Right ventricle myocardium superior (tissue), 1 donor: ENCODE measurements around the gene NTPCR. TPM values are rescaled to one million over a fixed set of nuclear protein-coding genes. Genes with fewer than 3 reads are reported as not detected.
"Not testable (repeated sequence)": the region's sequence is repeated elsewhere in the genome, so short reads cannot be mapped to it uniquely, and the experiment has no call there.

Source experiments
- ATAC-seq: fragments of 200-7000 bp; cut with Tn5 transposase; one replicate; pipeline ENCODE4 v1.9.1; 2020; ENCODE audit warnings: mild to moderate bottlenecking; ENCODE audit not compliant: poor library complexity
- DNase-seq: peaks from one replicate; pipeline ENCODE4 v3.0.0-alpha.2; 2020
- intact Hi-C: fragments of 100-400 bp; cut with DNase I; formaldehyde crosslinking; loops from one replicate; pipeline ENCODE4 v1.11.2; 2022
- long read RNA-seq: library from polyadenylated mRNA; unstranded; transcript quantifications from one replicate; pipeline ENCODE4 v2.0.0, GENCODE V29; 2021
- total RNA-seq: library from RNA; stranded (reverse); fragmentation: NEBNext Ultra II Directional; extraction: Animal tissue kit (Norgen Biotek cat#: 25700); gene quantifications from one replicate; pipeline ENCODE4 v1.2.1, GENCODE V29; 2021
- donor health status: DM: no; HTN: yes; CAD: no; lungs with severe emphysema.

The NTPCR gene, protein sequence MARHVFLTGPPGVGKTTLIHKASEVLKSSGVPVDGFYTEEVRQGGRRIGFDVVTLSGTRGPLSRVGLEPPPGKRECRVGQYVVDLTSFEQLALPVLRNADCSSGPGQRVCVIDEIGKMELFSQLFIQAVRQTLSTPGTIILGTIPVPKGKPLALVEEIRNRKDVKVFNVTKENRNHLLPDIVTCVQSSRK
- 56.9 TPM for total RNA-seq
- long read RNA-seq, full-length matches to known transcripts, result 41 of 57 reads
- long read RNA-seq, partial matches to known transcripts, result 1 of 57 reads
- long read RNA-seq, other reads (novel, unspliced or antisense), result 15 of 57 reads

- intact Hi-C loops, result no loop called here
- DNase-seq (peak; percentile 96), ATAC-seq (peak; percentile 99)
Measured at GRCh38 chr1:232950197-232951176, at the start of gene NTPCR. NTPCR (plus strand) TSS chr1:232950611; CDS start chr1:232950711, 100 bp downstream.

DNA sequence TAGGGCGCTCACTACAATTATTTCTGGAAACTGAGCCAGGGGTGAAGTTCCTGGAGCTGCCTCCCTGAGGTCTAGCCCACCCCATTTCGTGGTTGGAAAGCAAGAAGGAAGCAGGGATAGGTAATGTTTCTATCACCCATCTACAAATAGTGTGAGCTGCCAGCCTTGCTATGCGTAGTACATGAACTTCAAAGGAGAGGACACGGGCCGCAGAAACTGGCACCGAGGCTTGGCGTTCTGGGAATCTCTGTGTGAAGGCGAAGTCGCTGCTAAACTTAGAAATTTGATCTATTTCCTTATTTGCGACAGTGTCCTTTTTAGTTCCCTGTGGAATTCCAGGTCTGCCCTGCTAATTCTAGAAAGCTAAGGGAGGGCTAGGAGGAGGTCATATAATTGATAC is 49.6 kb upstream of the NTPCR start:
- DNase-seq (no peak), ATAC-seq (peak; percentile 48)
- intact Hi-C loops, result no loop called here

DNA sequence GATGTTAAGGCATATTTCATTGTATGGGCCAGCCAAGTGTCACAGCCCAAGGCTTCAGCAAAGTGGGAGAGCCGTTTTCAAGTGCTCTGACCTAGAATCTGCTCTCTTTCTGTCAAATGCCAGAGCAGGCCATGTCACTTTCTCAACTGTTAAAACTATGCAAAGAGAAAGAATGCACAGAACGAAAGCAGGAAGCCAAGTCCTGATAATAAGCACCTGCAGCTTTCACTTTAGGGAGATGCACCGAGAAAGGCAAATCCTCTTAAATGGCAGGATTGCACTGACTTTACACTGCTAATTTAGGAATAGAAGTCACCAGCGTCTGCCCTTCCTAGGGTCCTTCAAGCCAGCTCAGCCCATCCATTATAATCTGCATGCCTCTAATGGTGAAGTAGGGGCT is 49.2 kb upstream of the NTPCR start:
- ATAC-seq (peak; percentile 36), DNase-seq (no peak)
- intact Hi-C loops, result no loop called here

DNA sequence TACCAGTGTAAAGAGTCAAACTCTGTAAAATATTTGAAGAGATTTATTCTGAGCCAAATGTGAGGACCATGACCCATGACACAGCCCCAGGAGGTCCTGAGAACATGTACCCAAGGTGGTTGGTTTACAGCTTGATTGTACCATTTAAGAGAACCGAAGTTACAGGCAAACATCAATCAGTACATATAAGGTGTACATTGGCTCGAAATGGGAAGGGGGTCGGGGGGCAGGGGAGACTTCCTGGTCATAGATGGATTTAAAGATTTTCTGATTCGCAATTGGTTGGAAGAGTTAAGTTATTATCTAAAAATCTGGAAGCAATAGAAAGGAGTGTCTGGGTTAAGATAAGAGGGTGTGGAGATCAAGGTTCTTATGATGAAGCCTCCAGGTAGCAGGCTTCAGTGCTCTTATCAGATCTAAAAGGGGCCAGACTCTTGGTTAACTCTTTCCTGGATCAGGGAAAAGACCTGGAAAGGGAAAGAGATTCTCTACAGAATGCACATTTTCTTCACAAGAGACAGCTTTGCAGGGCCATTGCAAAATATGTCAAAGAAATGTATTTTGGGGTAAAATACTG is 47.5 kb upstream of the NTPCR start:
- DNase-seq (no peak), ATAC-seq (no peak)
- intact Hi-C loops, result no loop called here

DNA sequence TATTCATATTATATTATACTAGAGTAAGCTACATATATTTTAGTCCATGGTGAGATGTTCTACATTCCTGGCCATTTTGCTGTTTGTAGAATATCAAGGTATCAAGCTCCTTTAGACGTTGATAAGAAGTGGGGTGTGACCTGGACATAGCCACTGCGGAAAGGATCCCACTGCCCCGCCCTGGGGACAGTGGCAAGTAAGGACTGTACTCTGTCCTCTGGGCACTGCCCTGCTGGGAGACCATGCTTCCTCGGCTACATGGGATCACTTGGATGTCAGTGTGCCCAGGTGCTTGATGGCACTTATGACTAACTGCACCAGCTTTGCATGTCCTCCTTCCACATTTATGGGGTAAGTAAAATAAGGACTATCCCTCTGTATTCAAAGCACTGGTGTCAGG is 46.3 kb upstream of the NTPCR start:
- no peak for ATAC-seq
- no peak for DNase-seq

GRCh38 chr1:232904566-232904965 is 45.8 kb upstream of the NTPCR start:
- DNase-seq (no peak), ATAC-seq (no peak)
- intact Hi-C loops, result no loop called here

More for the DNA sequence above, 46.3 kb upstream of the NTPCR start:
- intact Hi-C loops, result no loop called here

DNA sequence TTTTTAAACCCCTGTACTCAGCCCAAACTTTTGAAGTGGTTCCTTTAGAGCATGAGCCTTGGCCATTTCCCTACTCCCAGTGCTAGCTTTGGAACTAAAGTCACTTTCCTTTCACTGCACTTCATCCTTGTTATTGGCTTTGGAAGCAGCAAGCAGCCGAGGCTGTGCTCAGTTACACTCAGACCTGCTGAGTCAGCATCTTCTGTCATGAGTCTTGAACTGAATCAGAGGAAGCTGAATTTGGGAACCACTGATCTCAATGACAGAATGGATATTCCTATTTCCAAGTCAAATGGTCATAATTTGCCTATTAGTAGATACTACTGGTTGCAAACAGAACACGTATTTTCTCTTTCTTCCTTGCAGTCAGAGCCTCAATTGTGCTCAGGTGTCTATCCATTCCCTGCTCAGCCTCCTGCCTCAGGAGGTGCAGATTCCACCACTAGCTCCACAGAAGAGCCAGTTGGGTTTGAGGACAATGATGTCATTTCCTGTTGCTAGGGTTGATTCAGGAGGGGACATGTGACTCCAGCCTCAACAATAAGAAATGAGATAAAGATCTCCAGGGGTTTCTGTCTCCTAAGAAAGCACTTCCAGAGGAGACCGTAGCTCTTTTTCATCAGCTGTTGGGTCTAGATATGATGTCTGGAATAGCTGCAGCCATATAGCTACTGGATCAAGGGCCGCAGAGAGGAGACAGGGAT is 44.9 kb upstream of the NTPCR start:
- intact Hi-C loops, result no loop called here
- ATAC-seq (no peak), DNase-seq (no peak)

GRCh38 chr1:232906441-232906840 is 44.0 kb upstream of the NTPCR start:
- DNase-seq, result no peak
- intact Hi-C loops, result no loop called here
- ATAC-seq, result no peak

DNA sequence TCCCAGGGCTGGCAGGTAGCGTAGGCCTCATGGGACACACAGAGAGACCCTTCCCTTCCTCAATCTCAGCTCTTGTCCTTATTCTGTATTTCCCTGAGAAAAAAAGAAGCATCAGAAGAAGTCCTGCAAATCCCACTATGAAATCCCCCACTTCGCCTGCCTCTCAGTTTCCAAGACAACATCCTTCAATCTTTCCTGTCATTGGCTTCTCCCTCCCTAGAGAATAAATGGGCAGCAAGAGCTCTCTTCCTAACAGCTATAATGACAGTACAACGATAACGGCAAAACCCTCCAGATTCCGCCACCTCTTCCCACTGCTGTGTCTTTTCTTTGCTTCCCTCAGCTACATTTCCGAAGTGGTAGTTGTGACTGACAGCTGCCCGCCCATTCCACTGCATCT is 41.6 kb upstream of the NTPCR start:
- intact Hi-C loops, result no loop called here
- DNase-seq (no peak), ATAC-seq (no peak)

DNA sequence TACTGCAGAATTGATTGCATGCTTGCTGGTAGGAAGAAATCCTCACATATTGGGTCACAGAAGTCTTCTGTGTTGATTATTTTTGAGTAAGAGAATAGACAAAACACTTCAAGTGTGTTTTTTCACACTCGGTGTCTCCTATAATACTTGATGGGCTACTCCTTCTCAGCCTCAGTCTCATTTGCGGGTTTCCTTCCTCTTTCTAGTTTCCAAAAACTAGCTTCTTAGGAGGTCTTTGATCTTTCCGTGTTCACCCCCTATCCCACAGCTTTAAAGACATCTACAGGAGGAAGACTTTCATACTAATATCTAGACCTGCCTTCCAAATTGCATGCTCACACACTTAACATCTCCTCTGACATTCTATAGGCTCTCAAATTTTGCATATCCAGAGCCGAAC is 40.7 kb upstream of the NTPCR start:
- intact Hi-C loops, result no loop called here
- no peak for DNase-seq

DNA sequence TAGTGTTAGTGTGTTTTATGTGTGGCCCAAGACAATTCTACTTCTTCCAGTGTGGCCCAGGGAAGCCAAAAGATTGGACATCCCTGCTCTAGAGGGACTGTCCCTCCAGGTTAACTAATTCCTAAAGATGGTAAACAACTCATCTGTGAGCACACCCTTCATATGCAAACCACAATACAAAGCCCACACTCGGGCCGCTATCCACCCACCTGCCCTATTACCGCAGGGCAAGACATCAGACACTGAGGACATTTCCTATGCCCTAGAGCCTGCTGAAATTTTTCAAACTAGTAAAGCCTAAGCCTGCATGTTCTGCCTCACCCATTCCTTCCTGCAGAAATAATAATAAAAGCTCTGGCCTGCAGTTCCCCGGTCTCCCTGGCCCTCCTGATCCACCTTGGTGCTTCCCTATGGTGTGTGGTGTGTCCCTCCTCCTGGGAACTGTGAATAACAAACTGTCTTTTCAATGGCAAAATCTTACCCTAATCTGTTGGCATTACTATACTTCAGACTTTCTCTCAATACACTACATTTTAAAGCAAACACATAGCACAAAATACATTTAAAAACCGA is 39.3 kb upstream of the NTPCR start:
- ATAC-seq, result no peak

More for the DNA sequence above, 40.7 kb upstream of the NTPCR start:
- no peak for ATAC-seq

DNA sequence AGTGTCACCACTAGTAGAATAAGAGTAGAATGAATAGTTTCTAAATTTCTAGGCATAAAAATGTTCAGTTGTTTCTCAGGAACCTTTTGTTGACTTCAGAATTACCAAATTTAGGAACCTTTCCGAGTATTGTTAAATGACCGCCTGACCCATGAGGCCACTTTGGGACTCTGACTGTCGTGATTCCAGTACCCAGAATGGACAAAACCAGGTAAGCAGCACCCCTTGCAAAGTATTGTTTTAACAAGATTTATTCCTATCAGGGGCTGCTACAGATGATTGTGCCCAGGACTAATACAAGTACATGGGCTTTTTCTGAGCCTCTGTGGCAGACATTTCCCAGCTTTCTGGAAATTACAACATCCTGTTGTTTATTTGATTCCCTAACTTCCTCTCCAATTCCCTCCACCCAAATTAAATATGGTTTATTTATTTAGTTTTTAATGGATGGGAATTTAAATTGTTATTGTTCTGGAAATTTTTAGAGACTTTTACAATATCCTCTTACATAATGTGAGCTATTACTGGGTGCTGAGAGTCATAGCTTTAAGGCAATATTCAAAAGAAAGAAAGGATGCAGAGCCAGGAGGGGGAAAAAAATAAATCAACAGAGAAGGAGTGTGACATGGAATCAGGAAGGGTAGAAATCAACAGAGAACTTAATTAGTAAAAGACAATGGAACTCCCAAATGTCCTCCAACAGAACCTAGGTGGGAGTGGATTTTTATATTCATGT is 37.4 kb upstream of the NTPCR start:
- intact Hi-C loops, result no loop called here
- DNase-seq (no peak), ATAC-seq (no peak)

More for the DNA sequence above, 39.3 kb upstream of the NTPCR start:
- DNase-seq, result no peak
- intact Hi-C loops, result no loop called here

DNA sequence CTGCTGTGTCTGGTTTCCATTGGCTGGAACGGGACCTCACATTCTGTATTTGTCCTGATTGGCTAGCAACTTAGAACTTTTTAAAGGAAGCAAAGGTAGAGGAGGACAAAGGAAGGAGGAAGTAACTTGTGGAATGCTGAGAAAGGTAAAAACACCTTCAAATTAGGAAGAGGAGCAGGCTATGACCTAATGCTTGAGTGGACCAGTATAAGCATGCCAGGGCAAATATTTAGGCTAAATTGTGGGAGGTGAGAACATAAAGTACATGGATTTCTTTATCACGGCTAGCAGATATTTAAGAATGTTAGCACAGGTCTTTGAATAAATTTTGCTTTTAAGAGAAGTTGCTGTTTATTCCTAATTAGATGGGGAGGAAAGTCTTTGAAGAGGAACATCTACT is 36.1 kb upstream of the NTPCR start:
- DNase-seq, intact Hi-C loops, ATAC-seq: not testable (repeated sequence)

DNA sequence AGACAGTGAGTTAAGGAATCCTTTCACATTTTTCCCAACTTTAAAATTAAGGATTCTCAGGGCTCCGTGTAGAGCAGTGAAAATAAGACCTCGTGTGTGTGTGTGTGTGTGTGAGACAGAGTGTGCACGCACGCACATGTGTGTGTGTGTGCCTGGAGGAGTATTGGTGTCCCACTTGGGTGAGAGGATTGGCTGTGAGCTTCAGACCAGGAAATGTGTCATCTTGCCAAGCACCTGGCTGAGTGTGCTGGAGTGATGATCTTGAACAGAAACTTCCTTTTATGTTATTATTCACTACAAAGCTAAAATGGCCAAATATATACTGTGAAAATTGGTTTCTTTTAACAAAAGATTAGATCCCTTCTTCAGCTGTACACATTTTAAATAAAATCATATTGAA is 35.2 kb upstream of the NTPCR start:
- no peak for ATAC-seq
- no peak for DNase-seq
- intact Hi-C loops, result no loop called here

- ATAC-seq (no peak), DNase-seq (no peak)
- intact Hi-C loops, result no loop called here
Measured at GRCh38 chr1:232917053-232917452, 33.4 kb upstream of the NTPCR start.

DNA sequence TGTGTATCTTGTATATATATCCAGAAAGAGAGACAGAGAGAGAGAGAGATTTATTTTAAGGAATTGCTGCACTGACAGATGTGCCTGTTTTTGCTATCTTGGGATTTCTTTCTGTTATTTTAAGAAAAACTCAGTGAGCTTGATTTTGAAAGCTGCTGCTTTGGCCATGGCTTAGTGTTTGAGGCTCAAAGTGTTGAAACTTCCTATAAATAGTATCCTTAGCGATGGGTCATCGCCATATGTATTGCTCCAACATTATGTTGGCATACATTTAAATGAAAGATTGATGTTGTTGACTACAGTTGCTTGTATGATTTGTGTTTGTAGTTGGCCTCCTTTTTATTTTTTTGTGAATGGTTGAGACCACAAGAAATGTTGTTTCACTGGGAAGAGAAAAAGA is 29.0 kb upstream of the NTPCR start:
- intact Hi-C loops, result no loop called here
- ATAC-seq (no peak), DNase-seq (no peak)

DNA sequence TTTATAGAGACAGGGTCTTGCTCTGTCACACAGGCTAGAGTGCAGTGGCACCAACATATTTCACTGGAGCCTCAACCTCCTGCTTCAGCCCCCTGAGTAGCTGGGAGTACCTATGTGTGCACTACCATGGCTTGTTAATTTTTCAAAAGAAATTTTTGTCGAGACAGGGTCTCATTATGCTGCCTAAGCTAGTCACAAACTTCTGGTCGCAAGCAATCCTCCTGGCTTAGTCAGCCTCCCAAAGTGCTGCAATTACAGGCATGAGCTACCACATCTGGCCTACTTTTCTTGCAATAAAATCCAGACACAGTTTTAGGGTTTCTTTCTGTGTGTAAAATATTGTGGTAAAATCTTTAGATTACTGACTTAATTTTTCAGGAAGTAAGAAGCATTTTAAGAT is 27.9 kb upstream of the NTPCR start:
- intact Hi-C loops, result no loop called here
- DNase-seq (no peak), ATAC-seq (no peak)
